ENCODE results near the gene CAMK1D.

- TF ChIP-seq CTCF (IDR thresholded peaks at IDR 0.05) (no peak), POLR2A (IDR thresholded peaks at IDR 0.05) (no peak)
These were observed 474.0 kb downstream of the CAMK1D start for GRCh38 chr10:12823328-12823727.

Measured in heart left ventricle (tissue), 13 donors.